Measurements from ENCODE around the gene RASA2. TPM values are rescaled to one million over a fixed set of nuclear protein-coding genes. Genes with fewer than 3 reads are reported as not detected.

Gene RASA2
- total and polyA plus RNA-seq, 2 experiments from 2014 or later, result 6.2 to 12.6 TPM

DNA sequence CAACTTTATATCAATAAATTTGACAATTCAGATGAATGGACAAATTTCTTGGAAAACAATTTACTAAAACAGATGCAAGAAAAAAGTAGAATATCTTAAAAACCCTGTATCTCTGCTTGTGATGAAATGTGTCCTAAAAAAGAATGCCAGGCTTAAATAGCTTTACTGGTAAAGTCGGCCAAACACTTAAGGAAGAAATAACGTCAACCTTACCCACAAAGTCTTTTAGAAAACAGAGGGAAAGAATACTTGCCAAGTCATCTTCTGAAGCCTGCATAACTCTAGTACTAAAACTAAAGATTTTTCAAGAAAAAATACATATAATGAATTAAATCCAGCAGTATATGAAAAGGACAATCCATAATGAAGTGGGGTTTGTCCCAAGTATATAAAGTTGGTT lies 111.1 kb downstream of the RASA2 start:
- Histone ChIP-seq H3K9me2 (replicated peaks; ENCODE audit: insufficient read depth) (no peaks in the 10 kb centered on the region), H3K79me2 (no peaks in the 10 kb centered on the region), H3K27me3 (no peaks in the 10 kb centered on the region), H3K36me3 (replicated peaks; ENCODE audit: insufficient read depth, low read depth) (no peaks in the 10 kb centered on the region), H3K9me3 (ENCODE audit: low read depth) (no peaks in the 10 kb centered on the region), H2AFZ (no peak overlapping the region), H3K27ac (no peak overlapping the region), H3K4me2 (no peak overlapping the region), H4K20me1 (ENCODE audit: insufficient read depth, poor library complexity, severe bottlenecking) (no peaks in the 10 kb centered on the region), H3K4me1 (ENCODE audit: insufficient read depth) (no peaks in the 10 kb centered on the region), H3K4me3 (no peak overlapping the region)
- no peak for DNase-seq (ENCODE audit: low spot score)
- WGBS (ENCODE audit: low lambda C conversion rate, missing lambda C conversion rate), result 79% methylated on average over 2 of the region's 2 CpGs
- TF ChIP-seq EZH2 (IDR thresholded peaks at IDR 0.05; ENCODE audit: borderline replicate concordance) (no peak), EZH2phosphoT487 (IDR thresholded peaks at IDR 0.05; ENCODE audit: low read depth, severe bottlenecking, unreplicated experiment) (no peak), CTCF (IDR thresholded peaks at IDR 0.05; ENCODE audit: poor library complexity) (no peak)

DNA sequence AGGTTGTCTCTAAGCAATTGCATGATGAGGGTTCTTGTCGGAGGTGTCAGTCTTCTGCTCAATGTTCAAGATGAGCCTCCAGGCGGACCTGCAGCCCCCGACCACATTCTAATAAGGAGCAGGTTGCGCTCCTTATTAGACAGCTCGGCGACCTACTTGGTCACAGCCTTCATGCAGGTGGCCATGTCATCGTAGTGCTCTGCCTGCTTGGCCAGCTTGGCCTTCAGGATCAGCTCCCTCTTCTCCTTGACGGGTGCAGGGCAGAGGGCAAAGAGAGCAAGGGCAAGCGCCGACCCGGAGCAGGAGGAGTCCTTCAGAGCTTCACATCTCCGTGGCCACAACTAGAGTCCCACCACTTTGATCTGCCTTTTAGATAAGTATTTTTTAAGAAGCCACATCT lies 113.5 kb downstream of the RASA2 start:
- no peaks in the 10 kb centered on the region for H3K9me3 ChIP-seq (ENCODE audit: low read depth)
- no peak overlapping the region for H3K27ac ChIP-seq
- no peaks in the 10 kb centered on the region for H3K4me1 ChIP-seq (ENCODE audit: insufficient read depth)
- H3K79me2 ChIP-seq, result no peaks in the 10 kb centered on the region
- no peaks in the 10 kb centered on the region for H3K27me3 ChIP-seq
- no peaks in the 10 kb centered on the region for H3K9me2 ChIP-seq (replicated peaks; ENCODE audit: insufficient read depth)
- TF ChIP-seq EZH2phosphoT487 (IDR thresholded peaks at IDR 0.05; ENCODE audit: low read depth, severe bottlenecking, unreplicated experiment), result no peak
- TF ChIP-seq CTCF (IDR thresholded peaks at IDR 0.05; ENCODE audit: poor library complexity), result no peak
- no peak for TF ChIP-seq EZH2 (IDR thresholded peaks at IDR 0.05; ENCODE audit: borderline replicate concordance)
- no peak overlapping the region for H3K4me2 ChIP-seq
- no peak overlapping the region for H3K4me3 ChIP-seq
- WGBS (ENCODE audit: low lambda C conversion rate, missing lambda C conversion rate), result 97% methylated on average over 12 of the region's 12 CpGs
- DNase-seq (ENCODE audit: low spot score), result no peak
- H2AFZ ChIP-seq, result no peak overlapping the region
- H4K20me1 ChIP-seq (ENCODE audit: insufficient read depth, poor library complexity, severe bottlenecking), result no peaks in the 10 kb centered on the region
- H3K36me3 ChIP-seq (replicated peaks; ENCODE audit: insufficient read depth, low read depth), result no peaks in the 10 kb centered on the region

DNA sequence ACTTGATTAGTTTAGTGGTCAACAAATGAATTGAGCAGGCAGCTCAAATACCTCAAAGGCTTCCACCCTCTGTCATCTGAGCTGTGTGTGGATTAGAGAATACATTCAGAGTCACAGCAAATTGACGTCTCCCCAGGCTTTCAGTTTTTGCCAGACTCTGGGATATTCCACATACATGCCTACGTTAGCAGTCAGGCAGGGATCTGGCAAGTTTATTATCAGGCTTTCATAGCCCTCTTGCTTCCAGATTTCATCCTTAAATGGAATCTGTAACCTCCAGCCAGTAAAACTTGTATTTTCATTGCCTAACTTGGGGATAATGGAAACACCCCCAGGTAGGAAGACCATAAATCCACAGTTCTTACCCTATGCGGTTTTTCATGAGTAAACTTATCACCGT lies 115.9 kb downstream of the RASA2 start:
- Histone ChIP-seq H4K20me1 (ENCODE audit: insufficient read depth, poor library complexity, severe bottlenecking) (no peaks in the 10 kb centered on the region), H3K36me3 (replicated peaks; ENCODE audit: insufficient read depth, low read depth) (no peaks in the 10 kb centered on the region), H2AFZ (no peak overlapping the region), H3K79me2 (no peaks in the 10 kb centered on the region), H3K9me3 (ENCODE audit: low read depth) (no peaks in the 10 kb centered on the region), H3K4me3 (no peak overlapping the region), H3K27ac (no peak overlapping the region), H3K4me2 (no peak overlapping the region), H3K4me1 (ENCODE audit: insufficient read depth) (no peaks in the 10 kb centered on the region), H3K9me2 (replicated peaks; ENCODE audit: insufficient read depth) (no peaks in the 10 kb centered on the region), H3K27me3 (no peaks in the 10 kb centered on the region)
- no peak for DNase-seq (ENCODE audit: low spot score)
- WGBS (ENCODE audit: low lambda C conversion rate, missing lambda C conversion rate), result 83% methylated on average over 4 of the region's 4 CpGs
- TF ChIP-seq EZH2 (IDR thresholded peaks at IDR 0.05; ENCODE audit: borderline replicate concordance), result no peak
- TF ChIP-seq EZH2phosphoT487 (IDR thresholded peaks at IDR 0.05; ENCODE audit: low read depth, severe bottlenecking, unreplicated experiment), result no peak
- no peak for TF ChIP-seq CTCF (IDR thresholded peaks at IDR 0.05; ENCODE audit: poor library complexity)

Measured in hepatocyte (in vitro differentiated cells).